ENCODE measurements around the gene PIGZ. TPM values are rescaled to one million over a fixed set of nuclear protein-coding genes. Genes with fewer than 3 reads are reported as not detected.

The PIGZ gene
- total RNA-seq, 1 donor: 4.0 TPM

DNA sequence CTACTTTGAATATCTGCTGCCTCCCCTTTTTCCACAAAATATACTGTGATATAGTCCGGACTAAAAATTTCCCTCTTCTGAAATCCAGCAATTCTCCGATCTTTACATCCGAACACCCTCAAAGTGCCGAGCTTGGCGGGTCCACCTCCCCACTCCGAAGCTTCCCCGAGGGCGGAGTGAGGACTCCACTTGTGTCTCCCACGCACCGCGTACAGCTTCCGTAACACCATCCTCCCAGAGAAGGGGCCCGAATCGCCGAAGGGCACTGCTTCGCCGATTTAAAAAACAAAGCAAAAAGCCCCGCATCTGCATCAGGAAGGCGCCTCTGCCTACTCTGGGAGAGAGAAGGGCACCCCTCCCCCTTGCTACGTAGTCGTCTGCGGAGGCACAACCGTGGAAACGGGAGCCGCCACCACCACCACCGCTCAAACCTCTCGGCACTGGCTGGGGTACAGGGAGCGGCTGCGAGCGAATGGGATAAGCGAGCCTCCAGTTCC is 26.9 kb downstream of the PIGZ start:
- TF ChIP-seq, protein P1, sequence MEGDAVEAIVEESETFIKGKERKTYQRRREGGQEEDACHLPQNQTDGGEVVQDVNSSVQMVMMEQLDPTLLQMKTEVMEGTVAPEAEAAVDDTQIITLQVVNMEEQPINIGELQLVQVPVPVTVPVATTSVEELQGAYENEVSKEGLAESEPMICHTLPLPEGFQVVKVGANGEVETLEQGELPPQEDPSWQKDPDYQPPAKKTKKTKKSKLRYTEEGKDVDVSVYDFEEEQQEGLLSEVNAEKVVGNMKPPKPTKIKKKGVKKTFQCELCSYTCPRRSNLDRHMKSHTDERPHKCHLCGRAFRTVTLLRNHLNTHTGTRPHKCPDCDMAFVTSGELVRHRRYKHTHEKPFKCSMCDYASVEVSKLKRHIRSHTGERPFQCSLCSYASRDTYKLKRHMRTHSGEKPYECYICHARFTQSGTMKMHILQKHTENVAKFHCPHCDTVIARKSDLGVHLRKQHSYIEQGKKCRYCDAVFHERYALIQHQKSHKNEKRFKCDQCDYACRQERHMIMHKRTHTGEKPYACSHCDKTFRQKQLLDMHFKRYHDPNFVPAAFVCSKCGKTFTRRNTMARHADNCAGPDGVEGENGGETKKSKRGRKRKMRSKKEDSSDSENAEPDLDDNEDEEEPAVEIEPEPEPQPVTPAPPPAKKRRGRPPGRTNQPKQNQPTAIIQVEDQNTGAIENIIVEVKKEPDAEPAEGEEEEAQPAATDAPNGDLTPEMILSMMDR (IDR thresholded peaks at IDR 0.05; ENCODE audit: extremely low read depth, low read depth, low read length): no peak
- Histone ChIP-seq H3K27me3 (ENCODE audit: insufficient read depth, low read length) (no peaks in the 10 kb centered on the region), H3K9me3 (ENCODE audit: low read depth, low read length) (no peaks in the 10 kb centered on the region), H3K79me2 (ENCODE audit: insufficient read depth, low read length) (peaks cover 62% of the 10 kb centered on the region), H4K20me1 (ENCODE audit: insufficient read depth, low read length) (peaks cover 5% of the 10 kb centered on the region), H3K4me3 (ENCODE audit: insufficient read depth, low read length) (peak overlapping the region; percentile 99), H3K4me1 (ENCODE audit: insufficient read depth, low read length) (peaks cover 17% of the 10 kb centered on the region), H3K4me2 (ENCODE audit: insufficient read depth, low read length) (peak overlapping the region; percentile 83), H3K27ac (ENCODE audit: low read depth, low read length) (peak overlapping the region; percentile 98), H3K36me3 (ENCODE audit: insufficient read depth, low read length) (peaks cover 30% of the 10 kb centered on the region), H2AFZ (ENCODE audit: low read length) (peak overlapping the region; percentile 97)
- peak; percentile 81 for DNase-seq (ENCODE audit: insufficient read length, low spot score, missing footprints)

DNA sequence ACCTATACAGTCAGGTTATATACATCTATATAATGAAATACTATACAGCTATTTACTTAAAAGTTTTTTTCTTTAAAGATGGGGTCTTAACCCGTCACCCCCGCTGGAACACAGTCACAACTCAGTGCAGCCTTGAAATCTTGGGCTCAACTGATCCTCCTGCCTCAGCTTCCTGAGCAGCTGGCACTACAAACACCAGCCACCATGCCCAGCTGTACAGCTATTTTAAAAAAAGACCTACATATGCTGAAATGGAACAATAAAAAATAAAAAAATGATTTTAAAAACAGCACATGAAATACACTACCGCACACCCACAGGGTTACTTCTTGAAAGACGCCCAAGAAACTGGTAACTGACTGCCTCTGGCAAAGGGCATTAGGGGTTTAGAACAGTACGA is 30.1 kb downstream of the PIGZ start:
- no peak overlapping the region for H3K4me3 ChIP-seq (ENCODE audit: insufficient read depth, low read length)
- no peak overlapping the region for H2AFZ ChIP-seq (ENCODE audit: low read length)
- no peaks in the 10 kb centered on the region for H3K9me3 ChIP-seq (ENCODE audit: low read depth, low read length)
- no peak overlapping the region for H3K27ac ChIP-seq (ENCODE audit: low read depth, low read length)
- TF ChIP-seq, protein P1 (IDR thresholded peaks at IDR 0.05; ENCODE audit: extremely low read depth, low read depth, low read length): no peak
- H3K4me2 ChIP-seq (ENCODE audit: insufficient read depth, low read length): no peak overlapping the region
- peaks cover 59% of the 10 kb centered on the region for H3K36me3 ChIP-seq (ENCODE audit: insufficient read depth, low read length)
- H4K20me1 ChIP-seq (ENCODE audit: insufficient read depth, low read length): peaks cover 5% of the 10 kb centered on the region
- no peak for DNase-seq (ENCODE audit: insufficient read length, low spot score, missing footprints)
- H3K79me2 ChIP-seq (ENCODE audit: insufficient read depth, low read length): peaks cover 51% of the 10 kb centered on the region
- no peaks in the 10 kb centered on the region for H3K27me3 ChIP-seq (ENCODE audit: insufficient read depth, low read length)
- H3K4me1 ChIP-seq (ENCODE audit: insufficient read depth, low read length): peaks cover 15% of the 10 kb centered on the region

DNA sequence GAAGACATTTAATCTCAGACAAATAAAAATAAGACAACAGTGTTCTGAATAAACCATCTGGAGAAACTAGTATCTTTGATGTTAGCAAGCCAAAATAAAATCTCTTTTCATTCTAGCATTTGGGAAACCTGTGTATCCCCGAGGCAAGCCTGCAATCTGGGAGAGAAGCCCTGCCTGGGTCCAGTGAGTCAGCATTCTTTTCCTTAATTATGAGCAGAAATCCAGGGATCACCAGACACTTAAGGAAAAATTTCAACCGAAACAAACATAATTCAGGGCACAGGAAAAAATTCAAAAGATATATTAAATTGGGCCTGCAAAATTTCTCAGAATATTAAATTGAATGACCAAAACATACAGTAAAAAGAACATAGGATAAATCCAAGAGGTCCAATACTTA is 30.5 kb downstream of the PIGZ start:
- peaks cover 59% of the 10 kb centered on the region for H3K36me3 ChIP-seq (ENCODE audit: insufficient read depth, low read length)
- H2AFZ ChIP-seq (ENCODE audit: low read length): no peak overlapping the region
- H3K4me3 ChIP-seq (ENCODE audit: insufficient read depth, low read length): no peak overlapping the region
- peak; percentile 52 for DNase-seq (ENCODE audit: insufficient read length, low spot score, missing footprints)
- peaks cover 11% of the 10 kb centered on the region for H3K4me1 ChIP-seq (ENCODE audit: insufficient read depth, low read length)
- H3K27me3 ChIP-seq (ENCODE audit: insufficient read depth, low read length): no peaks in the 10 kb centered on the region
- H3K4me2 ChIP-seq (ENCODE audit: insufficient read depth, low read length): no peak overlapping the region
- H3K27ac ChIP-seq (ENCODE audit: low read depth, low read length): peak overlapping the region; percentile 11
- H3K9me3 ChIP-seq (ENCODE audit: low read depth, low read length): no peaks in the 10 kb centered on the region
- H4K20me1 ChIP-seq (ENCODE audit: insufficient read depth, low read length): peaks cover 5% of the 10 kb centered on the region
- H3K79me2 ChIP-seq (ENCODE audit: insufficient read depth, low read length): peaks cover 47% of the 10 kb centered on the region
- TF ChIP-seq, protein P1 (IDR thresholded peaks at IDR 0.05; ENCODE audit: extremely low read depth, low read depth, low read length): no peak

DNA sequence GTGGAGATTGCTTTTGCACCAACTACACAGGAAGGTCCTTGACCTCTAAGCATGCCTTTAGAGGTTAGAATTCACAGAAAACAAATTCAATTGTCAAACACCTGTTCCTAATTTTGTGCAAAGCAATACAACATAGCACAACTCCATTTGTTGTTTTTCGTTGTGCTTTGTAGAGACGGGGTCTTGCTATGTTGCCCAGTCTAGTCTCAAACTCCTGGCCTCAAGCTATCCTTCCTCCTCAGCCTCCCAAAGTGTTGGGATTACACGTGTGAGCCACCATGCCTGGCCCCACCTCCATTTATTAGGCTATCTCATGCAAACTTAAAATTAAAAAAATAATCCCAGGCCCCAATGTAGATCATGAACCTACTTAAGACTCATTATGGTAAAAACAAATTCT is 32.3 kb downstream of the PIGZ start:
- no peaks in the 10 kb centered on the region for H3K9me3 ChIP-seq (ENCODE audit: low read depth, low read length)
- H3K79me2 ChIP-seq (ENCODE audit: insufficient read depth, low read length): peaks cover 37% of the 10 kb centered on the region
- no peaks in the 10 kb centered on the region for H3K27me3 ChIP-seq (ENCODE audit: insufficient read depth, low read length)
- DNase-seq (ENCODE audit: insufficient read length, low spot score, missing footprints): no peak
- no peak overlapping the region for H3K4me3 ChIP-seq (ENCODE audit: insufficient read depth, low read length)
- H3K4me1 ChIP-seq (ENCODE audit: insufficient read depth, low read length): peaks cover 10% of the 10 kb centered on the region
- no peak overlapping the region for H2AFZ ChIP-seq (ENCODE audit: low read length)
- H3K36me3 ChIP-seq (ENCODE audit: insufficient read depth, low read length): peaks cover 71% of the 10 kb centered on the region
- no peak overlapping the region for H3K27ac ChIP-seq (ENCODE audit: low read depth, low read length)
- no peak overlapping the region for H3K4me2 ChIP-seq (ENCODE audit: insufficient read depth, low read length)
- peaks cover 5% of the 10 kb centered on the region for H4K20me1 ChIP-seq (ENCODE audit: insufficient read depth, low read length)
- TF ChIP-seq, protein P1 (IDR thresholded peaks at IDR 0.05; ENCODE audit: extremely low read depth, low read depth, low read length): no peak
